HCT116 (cell line): ENCODE data around the gene PURB.

Source experiments
- CTCF ChIP-seq, 3 experiments: fragments of 200-600 bp in 1 of 3; sonication (generic) in 1 of 3; IDR thresholded peaks in 2 of 3; conservative IDR thresholded peaks in 1 of 3; 2 replicates each; pipeline ENCODE4 v1.5.1; 2012 to 2017; ENCODE audit warnings: low read depth in 2 of 3, low read length in 2 of 3, antibody characterized with exemption in 1 of 3, borderline replicate concordance in 1 of 3, control low read depth in 1 of 3, mild to moderate bottlenecking in 1 of 3, mixed read lengths in 1 of 3, mixed run types in 1 of 3, moderate library complexity in 1 of 3; ENCODE audit not compliant: insufficient read depth in 1 of 3
- EZH2 ChIP-seq: fragments of 200-600 bp; sonication (generic); IDR thresholded peaks from 2 replicates; pipeline ENCODE4 v1.6.1; 2017; ENCODE audit warnings: antibody characterized with exemption, mixed run types
- POLR2A ChIP-seq: IDR thresholded peaks from 2 replicates; pipeline ENCODE4 v1.7.0; 2011; ENCODE audit warnings: borderline replicate concordance; ENCODE audit not compliant: insufficient read depth, insufficient read length; ENCODE audit errors: extremely low read depth

- TF ChIP-seq CTCF (IDR thresholded peaks at IDR 0.05 in 2 of 3, conservative IDR thresholded peaks at IDR 0.05 in 1 of 3; ENCODE audit: borderline replicate concordance in 1 of 3, insufficient read depth in 1 of 3, low read depth in 2 of 3, low read length in 2 of 3) (no peak), POLR2A (no peak), EZH2 (no peak)
Observed at GRCh38 chr7:44845451-44845850, 39.9 kb downstream of the PURB start.
